Measurements from ENCODE around the gene ZCCHC14. TPM values are rescaled to one million over a fixed set of nuclear protein-coding genes. Genes with fewer than 3 reads are reported as not detected.

The ZCCHC14 gene
- total and polyA plus RNA-seq, 10 of the 15 experiments (the other 5 are each of a cell fraction or from before 2014, with no cell fraction given): 0.02 to 0.26 (median 0.05) TPM; not detected in 3

DNA sequence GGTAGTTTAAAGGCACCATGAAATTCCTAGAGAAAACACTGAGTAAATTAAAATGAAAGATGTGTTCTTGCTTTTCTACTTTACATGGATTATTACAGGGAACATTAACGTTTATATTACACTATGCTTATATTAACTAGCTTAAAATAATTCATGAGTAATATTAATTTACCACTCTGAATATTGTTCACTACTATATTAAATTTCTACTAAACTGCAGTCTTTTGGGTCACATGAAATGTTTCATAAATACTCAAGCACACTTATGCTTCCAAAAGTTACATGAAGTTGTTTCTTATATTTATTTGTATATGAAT lies 104.0 kb downstream of the ZCCHC14 start (continued):
- no peak for TF ChIP-seq EGR1 (IDR thresholded peaks at IDR 0.05; ENCODE audit: borderline replicate concordance in 1 of 2, low read depth in 2 of 2, low read length in 2 of 2)
- TF ChIP-seq, protein P1, sequence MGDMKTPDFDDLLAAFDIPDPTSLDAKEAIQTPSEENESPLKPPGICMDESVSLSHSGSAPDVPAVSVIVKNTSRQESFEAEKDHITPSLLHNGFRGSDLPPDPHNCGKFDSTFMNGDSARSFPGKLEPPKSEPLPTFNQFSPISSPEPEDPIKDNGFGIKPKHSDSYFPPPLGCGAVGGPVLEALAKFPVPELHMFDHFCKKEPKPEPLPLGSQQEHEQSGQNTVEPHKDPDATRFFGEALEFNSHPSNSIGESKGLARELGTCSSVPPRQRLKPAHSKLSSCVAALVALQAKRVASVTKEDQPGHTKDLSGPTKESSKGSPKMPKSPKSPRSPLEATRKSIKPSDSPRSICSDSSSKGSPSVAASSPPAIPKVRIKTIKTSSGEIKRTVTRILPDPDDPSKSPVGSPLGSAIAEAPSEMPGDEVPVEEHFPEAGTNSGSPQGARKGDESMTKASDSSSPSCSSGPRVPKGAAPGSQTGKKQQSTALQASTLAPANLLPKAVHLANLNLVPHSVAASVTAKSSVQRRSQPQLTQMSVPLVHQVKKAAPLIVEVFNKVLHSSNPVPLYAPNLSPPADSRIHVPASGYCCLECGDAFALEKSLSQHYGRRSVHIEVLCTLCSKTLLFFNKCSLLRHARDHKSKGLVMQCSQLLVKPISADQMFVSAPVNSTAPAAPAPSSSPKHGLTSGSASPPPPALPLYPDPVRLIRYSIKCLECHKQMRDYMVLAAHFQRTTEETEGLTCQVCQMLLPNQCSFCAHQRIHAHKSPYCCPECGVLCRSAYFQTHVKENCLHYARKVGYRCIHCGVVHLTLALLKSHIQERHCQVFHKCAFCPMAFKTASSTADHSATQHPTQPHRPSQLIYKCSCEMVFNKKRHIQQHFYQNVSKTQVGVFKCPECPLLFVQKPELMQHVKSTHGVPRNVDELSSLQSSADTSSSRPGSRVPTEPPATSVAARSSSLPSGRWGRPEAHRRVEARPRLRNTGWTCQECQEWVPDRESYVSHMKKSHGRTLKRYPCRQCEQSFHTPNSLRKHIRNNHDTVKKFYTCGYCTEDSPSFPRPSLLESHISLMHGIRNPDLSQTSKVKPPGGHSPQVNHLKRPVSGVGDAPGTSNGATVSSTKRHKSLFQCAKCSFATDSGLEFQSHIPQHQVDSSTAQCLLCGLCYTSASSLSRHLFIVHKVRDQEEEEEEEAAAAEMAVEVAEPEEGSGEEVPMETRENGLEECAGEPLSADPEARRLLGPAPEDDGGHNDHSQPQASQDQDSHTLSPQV (IDR thresholded peaks at IDR 0.05): no peak

DNA sequence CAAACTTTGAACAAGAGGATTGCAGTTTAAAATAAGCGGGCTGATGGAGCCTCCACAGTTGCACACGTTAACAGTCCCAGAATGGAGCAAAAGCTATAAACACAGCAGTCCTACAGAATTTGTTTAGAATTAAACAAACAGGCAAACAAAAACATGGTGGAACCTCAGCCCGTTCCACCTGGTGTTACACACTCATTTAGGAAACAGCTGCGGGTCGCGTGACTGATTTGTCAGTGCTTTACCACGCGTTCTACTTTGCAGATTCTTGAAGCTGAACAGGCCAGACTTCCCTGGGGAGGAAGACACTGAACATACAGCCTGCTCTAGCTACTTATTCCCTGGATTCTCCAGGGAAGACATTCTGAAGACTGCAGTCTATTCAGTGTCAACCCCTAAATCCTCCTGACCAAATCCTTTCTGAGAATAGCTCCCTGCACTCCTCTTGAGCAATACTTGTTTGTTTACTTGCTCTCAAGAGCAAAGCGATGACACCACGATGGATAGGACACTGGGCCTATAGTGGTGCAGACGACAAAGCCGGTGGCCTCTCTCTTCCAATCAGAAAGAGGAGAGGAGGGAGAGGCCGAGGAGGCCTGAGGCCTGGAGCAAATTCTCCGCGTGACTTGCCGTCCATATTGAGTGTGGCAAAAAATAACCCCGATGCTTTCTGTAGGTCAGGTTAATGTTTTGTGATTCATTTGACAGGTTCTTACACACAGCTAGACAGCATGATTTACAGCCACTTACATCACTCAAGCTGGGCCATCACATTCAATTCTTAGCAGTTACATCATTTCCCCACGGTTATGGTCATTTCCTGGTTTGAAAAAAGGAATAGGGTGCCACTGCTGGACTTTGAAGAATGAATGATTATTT lies 104.6 kb downstream of the ZCCHC14 start:
- Histone ChIP-seq H3K9ac (ENCODE audit: control insufficient read depth, insufficient read depth, low read length) (peak overlapping the region; percentile 39), H3K36me3 (ENCODE audit: control insufficient read depth in 2 of 2, insufficient read depth in 2 of 2, low read length in 1 of 2) (no peaks in the 10 kb centered on the region), H3K4me3 (0 out of 2 replicates have a peak overlapping the region, but pooled peaks have one; percentile 9), H3K9me3 (replicated peaks; ENCODE audit: control insufficient read depth, insufficient read depth, low read length) (no peaks in the 10 kb centered on the region), H3K4me2 (ENCODE audit: control insufficient read depth, insufficient read depth) (peak overlapping the region; percentile 80), H3K27ac (ENCODE audit: control insufficient read depth, insufficient read depth) (peak overlapping the region; percentile 79), H4K20me1 (ENCODE audit: control insufficient read depth, insufficient read depth) (no peaks in the 10 kb centered on the region), H3K4me1 (ENCODE audit: control insufficient read depth, insufficient read depth, low read length) (peaks cover 13% of the 10 kb centered on the region), H2AFZ (ENCODE audit: control insufficient read depth, low read depth, low read length) (peak overlapping the region; percentile 87), H3K79me2 (ENCODE audit: control insufficient read depth, insufficient read depth, low read length) (peaks cover 3% of the 10 kb centered on the region; the same call in 1 of the 2 replicates), H3K27me3 (replicated peaks in 1 of 2; ENCODE audit: control insufficient read depth in 2 of 2, insufficient read depth in 2 of 2, low read length in 1 of 2) (no peaks in the 10 kb centered on the region)
- no TSS peak for BruUV-seq (replicated peaks)
- DNase-seq (ENCODE audit: low read depth, low spot score): peak; percentile 97
- CTCF ChIA-PET: interaction anchor here (0.6 to 1.6 kb wide), 7 partner anchors 10 to 484 kb away, joined by 3 to 6 read pairs (median 4); no protein-coding TSS in a partner anchor
- WGBS (ENCODE audit: insufficient coverage, insufficient replicate concordance, low lambda C conversion rate, missing lambda C conversion rate): 3% methylated on average over 18 of the region's 18 CpGs
- peak; percentile 80 for ATAC-seq
- intact Hi-C loops (cut with micrococcal nuclease; ENCODE audit: unreplicated experiment) (loop anchor here (2.0 to 10.0 kb wide), 2 partner anchors 563 to 1067 kb away; partner anchors contain the start of genes BANP and ZFPM1), in situ Hi-C loops (cut with MboI) (loop anchor here (10.0 kb wide), 1 partner anchor 477 kb away; the partner anchor contains the start of gene SLC7A5)
- SMC1A ChIA-PET (ENCODE audit: uncharacterized antibody, unreplicated experiment): interaction anchor here (1.0 to 1.4 kb wide), 4 partner anchors 8 to 384 kb away, joined by 3 to 4 read pairs (median 4); no protein-coding TSS in a partner anchor
- POLR2A ChIA-PET: interaction anchor here (0.5 to 1.4 kb wide), 7 partner anchors 10 to 381 kb away, joined by 3 to 4 read pairs (median 3); partner anchors contain the start of genes C16orf95 and KLHDC4
- RAD21 ChIA-PET (ENCODE audit: unreplicated experiment): interaction anchor here (0.8 to 1.2 kb wide), 4 partner anchors 19 to 487 kb away, joined by 3 to 6 read pairs (median 4); partner anchors contain the start of gene C16orf95
- peak; percentile 92 for FAIRE-seq
- TF ChIP-seq, protein P2, sequence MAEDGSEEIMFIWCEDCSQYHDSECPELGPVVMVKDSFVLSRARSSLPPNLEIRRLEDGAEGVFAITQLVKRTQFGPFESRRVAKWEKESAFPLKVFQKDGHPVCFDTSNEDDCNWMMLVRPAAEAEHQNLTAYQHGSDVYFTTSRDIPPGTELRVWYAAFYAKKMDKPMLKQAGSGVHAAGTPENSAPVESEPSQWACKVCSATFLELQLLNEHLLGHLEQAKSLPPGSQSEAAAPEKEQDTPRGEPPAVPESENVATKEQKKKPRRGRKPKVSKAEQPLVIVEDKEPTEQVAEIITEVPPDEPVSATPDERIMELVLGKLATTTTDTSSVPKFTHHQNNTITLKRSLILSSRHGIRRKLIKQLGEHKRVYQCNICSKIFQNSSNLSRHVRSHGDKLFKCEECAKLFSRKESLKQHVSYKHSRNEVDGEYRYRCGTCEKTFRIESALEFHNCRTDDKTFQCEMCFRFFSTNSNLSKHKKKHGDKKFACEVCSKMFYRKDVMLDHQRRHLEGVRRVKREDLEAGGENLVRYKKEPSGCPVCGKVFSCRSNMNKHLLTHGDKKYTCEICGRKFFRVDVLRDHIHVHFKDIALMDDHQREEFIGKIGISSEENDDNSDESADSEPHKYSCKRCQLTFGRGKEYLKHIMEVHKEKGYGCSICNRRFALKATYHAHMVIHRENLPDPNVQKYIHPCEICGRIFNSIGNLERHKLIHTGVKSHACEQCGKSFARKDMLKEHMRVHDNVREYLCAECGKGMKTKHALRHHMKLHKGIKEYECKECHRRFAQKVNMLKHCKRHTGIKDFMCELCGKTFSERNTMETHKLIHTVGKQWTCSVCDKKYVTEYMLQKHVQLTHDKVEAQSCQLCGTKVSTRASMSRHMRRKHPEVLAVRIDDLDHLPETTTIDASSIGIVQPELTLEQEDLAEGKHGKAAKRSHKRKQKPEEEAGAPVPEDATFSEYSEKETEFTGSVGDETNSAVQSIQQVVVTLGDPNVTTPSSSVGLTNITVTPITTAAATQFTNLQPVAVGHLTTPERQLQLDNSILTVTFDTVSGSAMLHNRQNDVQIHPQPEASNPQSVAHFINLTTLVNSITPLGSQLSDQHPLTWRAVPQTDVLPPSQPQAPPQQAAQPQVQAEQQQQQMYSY (CRISPR knock-in tag; IDR thresholded peaks at IDR 0.05): no peak
- no peak for TF ChIP-seq GATAD2B (conservative IDR thresholded peaks at IDR 0.05; ENCODE audit: low read depth)
- TF ChIP-seq SMAD5 (IDR thresholded peaks at IDR 0.05; ENCODE audit: low read depth): no peak
- no peak for TF ChIP-seq KDM1A (IDR thresholded peaks at IDR 0.05; ENCODE audit: borderline replicate concordance)
- no peak for TF ChIP-seq POLR2AphosphoS2 (IDR thresholded peaks at IDR 0.05; ENCODE audit: low read depth, low read length)
- TF ChIP-seq TCF7 (IDR thresholded peaks at IDR 0.05; ENCODE audit: borderline replicate concordance): no peak
- TF ChIP-seq TCF3 (IDR thresholded peaks at IDR 0.05; ENCODE audit: borderline replicate concordance, insufficient read depth, low read depth, low read length): peak; percentile 84; the same call in 1 of the 2 replicates
- peak; percentile 56; the same call in 1 of the 2 replicates for TF ChIP-seq RUNX3 (IDR thresholded peaks at IDR 0.05; ENCODE audit: low read length)
- TF ChIP-seq SIN3A (IDR thresholded peaks at IDR 0.05; ENCODE audit: low read depth, low read length): peak; percentile 69; the same call in 1 of the 2 replicates
